GM19372 (cell line): ENCODE data around the gene GFRA1.

Source experiments
- ATAC-seq: cut with Tn5 transposase; IDR thresholded peaks from one replicate; pipeline ENCODE4 v1.9.1; 2021; ENCODE audit warnings: mild to moderate bottlenecking, low read depth, moderate library complexity; ENCODE audit not compliant: unreplicated experiment

The GFRA1 gene

DNA sequence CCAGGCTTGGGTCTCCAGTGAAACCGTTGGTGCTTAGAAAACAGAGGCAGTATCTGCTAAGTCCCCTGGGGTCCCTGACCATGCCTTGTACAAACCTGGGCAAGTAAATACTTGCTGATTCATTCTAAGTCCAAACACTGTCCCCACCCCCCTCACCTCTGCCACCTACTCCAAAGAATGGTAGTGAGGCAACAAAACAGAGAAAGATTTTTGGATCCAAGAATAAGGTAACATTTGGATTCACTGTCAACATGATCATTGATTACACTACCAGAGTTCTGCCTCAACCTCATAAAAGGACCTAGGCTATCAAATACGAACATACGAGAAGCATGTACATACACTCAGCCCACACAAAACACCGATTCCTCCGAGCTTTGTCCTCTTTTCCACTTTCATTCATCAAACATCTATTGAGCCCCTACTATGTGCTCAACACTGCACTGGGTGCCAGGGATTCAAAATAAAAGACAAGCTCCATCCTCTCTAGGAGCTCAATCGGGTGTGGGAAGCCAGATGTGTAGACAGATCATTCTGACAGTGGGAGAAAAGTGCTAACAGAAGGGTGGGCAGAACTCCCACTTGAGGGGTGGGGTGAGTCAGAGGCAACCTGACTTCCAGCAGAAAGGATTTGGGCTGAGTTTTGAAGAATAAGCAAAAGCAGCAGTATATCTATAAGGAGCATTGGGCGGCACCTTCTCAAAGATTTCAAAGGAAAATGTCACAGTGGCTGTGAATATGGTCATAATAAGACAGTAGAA, 71.2 kb downstream of the GFRA1 start:
- ATAC-seq = no peak

- ATAC-seq = no peak
These were observed 72.0 kb downstream of the GFRA1 start for GRCh38 chr10:116201011-116201410.

DNA sequence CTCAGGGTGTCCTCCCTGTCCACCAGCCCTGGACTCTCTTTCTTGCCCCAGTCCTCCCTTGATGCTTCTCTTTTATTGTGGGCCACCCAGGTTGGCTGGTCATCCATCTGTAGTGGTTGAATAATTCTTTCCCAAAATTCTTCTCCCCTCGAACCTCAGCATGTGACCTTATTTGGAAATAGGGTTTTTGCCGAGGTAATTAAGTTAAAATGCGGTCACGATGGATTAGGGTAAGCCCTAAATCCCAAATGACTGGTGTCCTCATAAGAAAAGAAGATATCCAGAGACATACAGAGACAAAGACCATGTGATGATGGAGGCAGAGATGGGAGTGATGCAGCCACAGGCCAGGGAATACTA, 74.3 kb downstream of the GFRA1 start:
- no peak for ATAC-seq

- ATAC-seq = no peak
These were observed 74.9 kb downstream of the GFRA1 start for GRCh38 chr10:116197946-116198675.

DNA sequence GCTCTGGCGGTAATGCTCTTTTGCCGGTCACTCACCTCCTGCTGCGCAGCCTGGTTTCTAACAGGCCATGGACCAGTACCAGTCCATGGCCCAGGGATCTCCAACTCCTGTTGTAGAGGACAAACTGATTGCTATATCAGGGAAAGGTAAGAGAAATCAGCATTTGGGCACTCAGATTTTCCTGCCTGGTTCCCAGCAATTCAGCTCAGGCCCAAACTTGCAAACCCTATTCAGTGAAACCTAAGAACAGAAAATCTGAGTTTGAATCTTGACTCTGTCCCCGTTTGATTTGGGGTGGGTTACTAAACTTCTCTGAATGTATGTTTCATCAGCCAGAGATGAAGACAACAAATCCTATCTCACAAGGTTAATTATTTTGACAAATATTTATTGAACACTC, 77.4 kb downstream of the GFRA1 start:
- no peak for ATAC-seq

- ATAC-seq = no peak
These were observed 78.0 kb downstream of the GFRA1 start for GRCh38 chr10:116195039-116195438.

DNA sequence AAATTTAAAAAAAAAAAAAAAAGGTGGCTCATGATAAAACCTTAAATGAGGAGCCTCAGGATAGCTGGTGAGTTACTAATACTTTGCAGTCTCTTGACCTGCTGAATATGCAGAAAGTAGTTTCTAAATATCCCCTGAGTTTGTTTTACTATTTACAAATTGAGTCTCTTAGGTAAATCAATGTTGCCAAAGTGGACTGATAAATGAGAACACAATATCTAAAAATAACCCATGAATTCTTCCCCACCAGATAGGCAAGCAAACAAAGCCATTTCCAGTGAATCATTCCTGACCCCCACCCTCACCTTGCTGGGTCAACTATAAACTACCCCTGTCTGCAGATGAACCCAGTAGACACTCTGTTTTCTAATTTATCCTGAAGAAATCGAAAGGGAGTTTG, 78.9 kb downstream of the GFRA1 start:
- ATAC-seq = no peak

GRCh38 chr10:116190883-116191282, 82.1 kb downstream of the GFRA1 start:
- ATAC-seq = no peak

DNA sequence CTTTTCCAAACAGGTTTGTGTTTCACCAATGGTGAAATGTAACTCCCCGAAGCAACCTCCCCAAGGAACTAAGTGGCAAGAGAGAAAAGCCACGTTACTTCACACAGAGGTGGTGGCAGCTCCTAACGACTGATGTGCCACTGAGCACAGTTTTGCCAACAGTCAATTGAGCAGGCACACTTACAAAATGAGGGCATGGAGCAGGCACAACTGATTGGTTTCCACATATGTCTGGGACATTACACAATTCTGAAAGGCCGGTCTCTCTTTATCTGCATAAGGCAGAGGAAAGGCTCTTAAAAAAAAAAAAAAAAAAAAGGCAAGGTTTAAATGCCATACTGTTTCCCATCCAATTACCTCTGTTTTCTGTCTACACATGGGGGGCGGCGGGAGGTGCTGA, 86.7 kb downstream of the GFRA1 start:
- no peak for ATAC-seq

GRCh38 chr10:116185199-116185867, 87.7 kb downstream of the GFRA1 start:
- no peak for ATAC-seq

GRCh38 chr10:116184512-116184794, 88.6 kb downstream of the GFRA1 start:
- ATAC-seq = no peak

GRCh38 chr10:116183733-116184511, 89.1 kb downstream of the GFRA1 start:
- ATAC-seq = no peak

DNA sequence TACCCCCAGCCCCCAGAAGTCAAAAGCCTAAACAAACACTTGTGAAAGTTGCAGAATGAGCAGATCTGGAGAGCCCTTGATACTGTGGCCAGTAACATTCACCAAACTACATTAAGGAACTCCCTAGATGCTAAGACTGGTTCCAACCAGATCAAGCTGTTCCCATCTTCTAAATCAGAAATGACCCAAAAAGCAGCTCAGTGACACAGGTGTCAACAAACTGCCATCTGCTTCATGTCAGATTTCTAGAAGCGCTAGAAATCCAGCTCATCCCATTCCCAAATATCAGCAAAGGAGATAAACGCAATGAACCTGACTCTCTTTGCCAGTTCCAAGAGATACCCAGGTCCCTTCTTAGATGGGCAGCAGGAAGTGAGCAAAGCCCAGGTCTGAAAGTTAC, 90.6 kb downstream of the GFRA1 start:
- no peak for ATAC-seq

GRCh38 chr10:116178086-116178605, 94.9 kb downstream of the GFRA1 start:
- ATAC-seq = no peak

GRCh38 chr10:116175231-116175630, 97.8 kb downstream of the GFRA1 start:
- ATAC-seq = no peak

- no peak for ATAC-seq
These were observed 101.5 kb downstream of the GFRA1 start for GRCh38 chr10:116171505-116171904.

DNA sequence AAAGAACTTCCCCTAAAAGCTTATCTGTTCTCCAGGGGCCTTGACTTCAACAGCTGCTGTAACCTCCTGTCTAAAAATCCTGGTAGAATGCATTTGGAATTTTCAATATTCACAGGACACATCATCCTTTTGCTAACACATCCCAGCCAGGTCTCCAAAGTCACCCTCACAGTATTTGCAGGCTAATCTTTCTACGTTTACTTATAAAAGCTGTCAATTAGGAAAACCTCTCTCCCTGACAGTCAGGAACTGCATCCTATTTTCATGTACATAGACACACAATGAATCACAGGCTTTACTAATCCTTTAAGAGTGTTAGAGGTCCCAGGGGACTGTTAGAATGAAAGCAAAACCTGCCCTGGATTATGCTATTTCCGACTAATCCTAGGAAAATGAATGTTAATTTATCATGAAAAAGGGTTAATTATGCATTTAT, 102.2 kb downstream of the GFRA1 start:
- ATAC-seq = no peak

- no peak for ATAC-seq
These were observed 103.1 kb downstream of the GFRA1 start for GRCh38 chr10:116169782-116170445.

- no peak for ATAC-seq
These were observed 104.3 kb downstream of the GFRA1 start for GRCh38 chr10:116168745-116169144.

DNA sequence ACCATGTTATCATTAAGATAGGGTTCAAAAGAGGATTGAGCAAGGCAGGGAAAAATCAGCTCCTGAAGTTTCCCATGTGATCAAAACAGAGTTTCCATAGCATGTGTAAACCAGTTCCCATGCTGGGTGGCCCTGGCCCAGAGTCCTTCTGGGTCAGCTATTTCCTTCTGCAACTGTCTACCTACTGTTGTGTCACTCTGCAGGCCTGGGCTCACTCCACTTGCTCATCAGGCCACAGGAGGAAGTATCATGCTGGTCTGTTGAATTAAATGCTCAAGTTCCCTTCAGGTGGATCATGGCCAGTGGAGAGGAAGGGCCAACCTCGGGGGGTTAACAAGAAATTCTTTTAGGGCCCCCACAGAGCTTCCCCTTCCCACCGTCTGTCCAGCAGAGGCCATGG, 104.7 kb downstream of the GFRA1 start:
- ATAC-seq = no peak
